NCI-H1092 (cell line): ENCODE data around the gene BGLAP.

ENCODE experiments used
- DNase-seq: peaks from one replicate; lab custom pipeline; 2025; lab: John Stamatoyannopoulos, UW

The BGLAP gene

DNA sequence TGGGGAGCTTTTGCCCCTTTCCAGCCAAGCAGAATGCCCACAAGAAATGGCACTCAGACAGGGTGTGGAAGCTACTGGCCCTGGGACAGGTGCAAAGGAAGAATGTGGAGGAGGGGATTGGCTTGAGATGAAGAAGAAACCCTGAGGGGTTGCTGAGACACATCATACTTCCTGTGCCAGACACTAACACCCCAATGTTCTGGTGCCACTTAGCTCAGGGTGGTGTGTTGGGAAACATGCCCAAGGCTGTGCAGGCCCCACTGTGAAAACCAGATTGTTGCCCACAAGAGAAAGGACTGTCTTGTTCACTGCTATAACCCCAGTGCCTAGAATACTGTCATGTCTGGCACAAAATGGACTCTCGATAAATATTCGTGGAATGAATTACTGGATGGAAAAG lies 15.7 kb downstream of the BGLAP start:
- no peak for DNase-seq

DNA sequence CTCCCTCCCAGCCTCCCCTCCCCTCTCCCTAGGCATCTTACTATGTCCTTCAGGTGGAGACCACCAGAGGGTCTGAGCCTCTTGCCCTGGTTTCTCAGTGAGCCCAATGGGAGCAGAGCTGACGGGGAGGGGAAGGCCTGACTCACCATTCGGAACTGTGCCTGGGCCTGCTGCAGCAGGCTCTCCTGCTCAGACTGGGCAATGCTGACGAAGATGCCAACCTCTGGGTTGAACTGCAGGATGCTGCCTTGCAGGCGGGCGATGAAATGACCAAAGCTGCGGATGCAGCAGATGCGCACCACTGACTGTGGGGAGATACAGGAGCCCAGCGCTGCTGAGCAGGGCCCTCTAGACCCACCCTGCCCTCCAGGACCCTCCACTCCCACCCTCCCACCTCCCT lies 16.9 kb downstream of the BGLAP start:
- DNase-seq, result no peak

DNA sequence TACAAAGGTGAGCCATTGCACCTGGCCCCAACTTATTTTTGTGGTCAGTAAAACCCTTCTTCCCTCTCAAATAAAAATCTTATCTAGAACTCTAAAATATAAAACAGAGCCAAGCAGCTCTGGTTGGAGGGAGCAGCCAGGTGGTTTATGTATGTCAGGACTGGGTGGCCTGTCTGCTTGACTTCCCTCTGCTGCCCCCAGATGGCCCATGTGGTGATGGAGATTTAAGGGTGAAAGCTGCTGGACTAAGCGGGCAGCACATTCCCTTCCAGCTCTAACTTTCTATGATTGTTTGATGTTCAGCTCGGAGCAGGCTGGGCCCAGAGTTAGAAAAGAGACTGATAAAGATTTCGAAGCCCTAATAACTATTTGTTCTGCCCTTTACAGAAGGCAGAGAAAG lies 17.8 kb downstream of the BGLAP start:
- no peak for DNase-seq

DNA sequence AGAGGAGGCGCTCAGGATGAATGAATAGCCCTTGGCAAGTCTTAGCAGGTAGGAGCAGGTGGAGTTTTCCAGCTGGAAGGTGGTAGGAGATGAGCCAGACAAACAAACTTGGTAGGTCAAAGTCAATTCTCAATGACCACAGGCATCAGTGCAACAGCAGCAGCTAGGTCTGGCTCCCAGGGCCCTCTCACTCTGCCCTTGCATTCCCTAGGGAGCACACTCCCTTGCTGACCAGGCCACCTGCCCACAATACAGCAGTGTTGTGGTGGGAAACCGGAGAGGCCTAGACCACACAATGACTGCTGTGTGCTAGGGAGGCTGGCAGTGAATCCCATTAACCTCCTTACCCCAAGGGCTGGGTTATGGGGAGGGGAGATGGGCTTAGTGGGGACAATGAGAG lies 18.9 kb downstream of the BGLAP start:
- DNase-seq, result no peak

DNA sequence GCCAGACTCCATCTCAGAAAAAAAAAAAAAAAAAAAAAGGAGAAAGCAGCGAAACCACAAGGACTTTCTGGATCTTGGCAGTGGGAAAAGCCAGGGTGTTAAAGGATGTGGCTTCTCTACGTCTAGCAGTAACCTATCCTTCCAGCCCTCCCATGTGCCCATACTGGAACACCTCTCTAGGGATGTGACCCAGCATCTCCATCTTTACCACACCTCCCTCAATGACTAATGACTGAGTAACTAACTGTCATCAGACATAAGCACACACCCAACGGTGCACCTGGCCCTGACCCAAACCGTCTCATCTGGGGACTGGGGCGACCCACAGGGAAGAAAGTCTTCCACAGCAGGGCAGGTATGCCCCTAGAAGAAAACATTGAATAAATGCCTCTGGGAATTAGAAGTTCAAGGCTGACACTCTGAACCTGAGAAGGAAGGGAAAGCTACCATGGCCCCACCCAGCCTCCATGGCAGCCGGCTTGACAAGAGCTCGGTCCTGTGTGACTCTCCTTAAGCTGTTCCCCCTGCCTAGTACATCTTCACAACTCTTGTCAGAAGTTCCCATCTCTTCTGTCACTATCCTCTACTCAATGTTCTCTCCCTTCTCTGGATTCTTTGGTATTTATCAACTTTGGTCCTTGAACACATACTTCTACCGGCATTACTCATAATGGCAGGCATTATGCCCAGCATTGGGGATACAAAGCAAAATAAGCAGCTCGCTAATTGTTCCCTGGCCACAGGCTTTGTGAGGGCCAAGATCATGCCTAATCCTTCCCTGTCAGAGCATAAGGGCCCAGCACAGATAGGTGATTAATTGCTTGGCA lies 20.7 kb downstream of the BGLAP start:
- DNase-seq, result no peak

DNA sequence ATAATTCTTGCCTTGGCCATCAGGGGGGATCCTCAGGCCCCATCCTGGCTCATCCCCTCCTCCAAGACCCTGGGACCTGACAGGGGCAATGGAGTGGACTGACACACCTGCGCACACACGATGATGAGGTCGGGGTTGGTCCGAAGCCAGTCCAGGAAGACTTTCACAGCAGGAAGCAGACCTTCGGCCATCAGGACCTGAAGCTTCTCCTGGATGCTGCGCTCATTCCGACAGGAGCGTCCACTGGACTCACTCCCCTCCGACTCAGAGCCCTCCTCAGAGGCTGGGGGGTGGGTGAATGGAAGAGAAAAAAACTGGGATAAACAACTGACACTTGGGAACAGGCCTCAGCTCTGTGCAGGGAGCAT lies 21.3 kb downstream of the BGLAP start:
- no peak for DNase-seq

DNA sequence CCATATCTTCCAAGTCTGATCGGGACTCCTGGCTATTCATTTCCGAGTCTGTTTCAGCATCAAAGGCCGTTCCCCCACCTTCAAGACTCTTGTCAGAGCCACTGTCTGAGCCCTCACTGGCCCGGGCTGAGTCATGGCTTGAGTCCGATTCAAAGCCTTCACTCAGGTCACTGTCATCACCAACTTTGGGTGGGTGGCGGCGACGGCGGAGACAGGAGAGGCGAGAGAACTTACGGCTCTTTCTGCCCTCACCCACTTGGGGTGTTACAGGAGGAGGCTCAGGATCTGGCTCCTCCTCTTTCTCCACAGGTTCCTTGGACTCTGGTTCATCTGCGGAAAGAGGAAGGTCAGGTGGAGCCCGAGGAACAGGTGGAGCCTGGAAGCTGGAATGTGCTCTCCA lies 24.1 kb downstream of the BGLAP start:
- DNase-seq, result no peak

DNA sequence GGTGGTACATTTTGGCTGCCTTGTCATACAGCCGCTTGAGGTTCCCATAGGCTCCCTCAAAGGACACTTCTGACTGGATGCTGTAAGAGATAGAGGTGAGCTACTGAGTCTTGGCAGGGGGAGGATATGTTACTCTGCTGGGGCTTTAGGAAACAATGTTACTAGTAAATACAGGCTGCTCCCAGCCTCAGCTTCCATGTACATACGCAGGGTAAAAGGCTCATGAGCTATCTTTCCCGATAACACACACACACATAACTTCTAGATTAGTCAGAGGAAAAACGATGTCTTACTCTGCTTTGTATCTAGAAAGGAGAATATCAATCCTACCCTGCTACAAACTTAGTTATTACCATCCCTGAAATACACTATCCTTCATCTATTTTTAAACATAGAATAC lies 26.4 kb downstream of the BGLAP start:
- DNase-seq, result no peak

DNA sequence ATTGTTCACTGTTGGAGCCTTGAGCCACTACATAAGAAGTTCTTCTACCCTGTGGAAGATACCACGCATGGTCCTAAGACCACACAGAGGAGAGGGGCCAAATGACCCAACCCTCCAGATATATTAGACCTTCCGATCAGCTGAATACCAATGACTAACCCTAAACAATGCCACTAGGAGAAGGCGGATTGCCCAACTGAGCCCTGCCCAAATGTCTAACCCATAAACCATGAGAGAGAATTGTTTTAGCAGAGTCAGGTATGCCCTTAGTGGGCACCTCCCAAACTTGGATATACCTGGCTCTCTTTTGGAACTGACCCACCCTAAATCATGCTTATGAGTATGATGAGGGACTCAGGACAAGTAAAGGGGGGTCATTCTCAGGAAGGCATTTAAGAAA lies 28.3 kb downstream of the BGLAP start:
- DNase-seq, result no peak

DNA sequence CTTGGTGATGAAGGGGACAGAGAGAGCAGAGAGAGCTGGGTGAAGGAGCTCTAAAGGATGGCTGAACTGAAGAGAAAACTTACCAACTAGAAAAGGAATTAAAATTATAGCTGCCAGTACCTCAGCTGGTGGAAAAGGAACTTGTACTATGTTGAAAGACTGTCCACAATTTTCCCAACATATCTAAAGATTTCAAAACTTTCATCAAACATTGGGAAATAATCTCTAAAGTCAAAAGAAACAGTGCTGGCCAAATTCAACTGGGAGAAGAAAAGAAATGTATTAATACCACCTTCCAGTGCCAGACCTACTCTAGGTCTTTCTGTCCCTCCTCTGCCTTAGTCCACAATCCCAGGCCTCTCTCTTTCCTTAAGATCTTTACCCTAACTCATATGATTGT lies 34.5 kb downstream of the BGLAP start:
- no peak for DNase-seq

DNA sequence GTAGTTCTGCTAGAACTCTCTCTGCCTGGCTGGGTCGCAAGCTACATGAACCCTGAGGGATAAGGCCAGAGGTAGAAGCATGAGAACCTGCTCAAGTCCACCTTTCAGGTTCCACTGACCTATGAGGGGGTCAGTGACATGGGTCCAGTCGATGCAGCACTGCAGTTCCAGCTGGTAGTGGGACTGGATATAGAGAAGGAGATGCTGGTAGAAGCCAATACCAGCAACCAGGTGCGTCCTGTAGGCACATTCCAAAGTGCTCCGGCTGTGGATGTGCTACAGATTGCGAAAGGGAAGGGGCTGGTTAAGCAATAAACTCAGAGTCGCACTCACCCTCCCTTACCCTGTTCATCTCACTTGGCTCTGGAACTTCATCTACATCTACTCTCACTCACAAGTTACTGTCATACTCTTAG lies 35.0 kb downstream of the BGLAP start:
- no peak for DNase-seq

DNA sequence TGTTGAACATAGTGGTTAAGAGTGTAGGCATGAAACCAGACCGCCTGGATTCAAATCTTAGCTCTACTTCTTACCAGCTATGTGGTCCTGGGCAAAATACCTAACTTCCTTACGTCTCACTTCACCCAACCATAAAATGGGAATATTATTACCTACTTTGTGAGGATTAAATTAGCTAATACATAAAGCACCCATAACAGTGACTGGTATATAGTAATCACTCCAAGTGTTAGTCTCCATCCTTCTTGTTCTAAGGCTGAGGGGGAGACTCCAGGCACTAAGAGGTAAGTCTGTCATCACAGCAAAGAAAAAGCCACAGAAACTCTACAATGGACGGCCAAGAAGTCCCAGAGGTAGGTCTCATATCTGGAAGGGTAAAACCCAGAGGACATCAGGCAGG lies 37.9 kb downstream of the BGLAP start:
- no peak for DNase-seq

DNA sequence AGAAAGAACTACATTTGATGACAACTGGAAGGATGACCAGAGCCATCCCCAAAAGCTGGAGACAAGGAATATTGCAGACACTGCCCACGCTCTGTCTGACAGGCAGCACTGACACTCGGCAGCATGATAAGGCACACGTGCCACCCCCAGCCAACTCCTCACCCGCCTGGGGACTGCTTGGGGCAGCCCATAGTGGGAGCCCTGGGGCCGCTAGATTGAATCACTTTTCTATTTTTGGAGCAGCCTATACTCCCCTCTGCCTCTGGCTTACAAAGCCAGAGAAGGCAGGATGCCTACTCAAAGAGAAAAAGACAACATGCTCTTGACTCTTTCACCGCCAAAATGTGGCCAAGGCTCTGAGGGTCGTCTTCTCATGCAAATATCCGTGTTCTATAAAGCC lies 39.3 kb downstream of the BGLAP start:
- no peak for DNase-seq

DNA sequence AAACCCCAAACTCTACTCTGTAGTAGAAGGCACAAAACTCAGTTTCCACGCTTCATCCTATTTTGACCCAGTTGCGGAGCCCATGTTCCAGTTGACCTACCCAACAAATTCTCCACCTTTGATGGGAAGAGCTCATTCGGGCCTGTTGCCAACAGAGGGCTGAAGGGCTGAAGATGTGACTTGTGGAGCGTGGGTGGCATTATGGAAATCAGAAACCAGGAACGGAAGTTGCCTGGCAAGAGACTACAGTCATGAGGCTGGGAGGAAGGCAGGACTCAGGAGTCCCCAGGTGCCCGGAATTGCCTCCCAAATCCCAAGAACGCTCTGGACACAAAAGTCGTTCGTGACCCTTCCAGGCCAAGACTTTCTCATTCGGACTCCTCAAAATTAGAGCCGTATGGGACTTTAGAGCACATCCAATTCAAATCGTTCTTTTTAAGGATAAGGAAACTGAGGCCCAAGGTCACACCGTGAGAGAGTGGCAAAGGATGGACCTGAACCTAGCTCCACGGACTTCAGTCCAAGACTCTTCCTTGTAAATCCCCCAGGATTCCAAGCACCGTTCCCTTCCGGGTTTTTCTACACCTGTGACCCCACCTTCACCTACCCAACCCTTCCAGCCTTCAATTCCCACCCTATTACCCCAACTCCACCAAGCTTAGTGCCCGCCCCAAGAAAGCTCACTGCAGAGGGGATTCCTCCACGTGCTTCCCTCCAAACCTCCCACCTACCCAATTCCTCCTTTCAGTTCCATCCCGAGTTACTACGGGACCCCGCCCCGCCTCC lies 39.9 kb downstream of the BGLAP start:
- no peak for DNase-seq

DNA sequence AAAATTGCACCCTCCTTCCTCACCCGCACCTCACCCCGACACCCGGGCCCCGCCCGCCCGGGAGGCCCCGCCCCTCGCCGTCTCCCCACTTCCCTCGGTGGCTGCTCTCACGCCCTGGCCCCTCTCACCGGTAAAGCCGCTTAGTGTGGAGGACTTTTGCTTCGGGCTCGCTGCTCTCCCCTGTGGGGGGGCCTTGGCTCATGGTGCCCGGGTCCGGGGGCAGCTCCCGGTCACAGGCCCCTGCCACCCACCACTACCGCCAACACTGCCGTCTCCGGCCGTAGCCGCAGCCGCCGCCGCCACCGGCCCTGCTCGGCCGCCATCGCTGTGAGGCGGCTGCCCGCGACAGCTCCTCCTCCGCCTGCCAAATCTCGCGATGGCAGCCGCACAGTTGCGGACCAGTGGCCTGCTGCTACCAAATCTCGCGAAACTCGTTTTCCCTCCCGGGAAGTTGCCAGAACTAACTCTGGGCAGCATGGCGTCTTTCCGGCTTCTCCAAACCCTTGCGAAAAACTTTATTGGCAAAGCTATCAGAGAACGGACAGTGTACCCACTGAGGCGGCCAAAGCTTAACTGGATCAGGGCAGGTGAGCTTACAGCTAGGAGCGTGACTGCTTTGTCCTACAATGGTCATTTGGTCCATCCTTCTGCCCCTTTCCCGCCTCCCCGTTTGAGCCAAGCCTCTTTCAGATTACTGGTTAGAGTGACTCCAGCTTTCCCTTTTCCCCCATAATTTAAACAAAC lies 40.7 kb downstream of the BGLAP start, which contains the start of gene SMG5:
TSS of gene SMG5 (minus strand) at position 347 of the 744 bp plus-strand sequence. CDS start at position 202, 145 bp downstream.
- peak; percentile 99 for DNase-seq

DNA sequence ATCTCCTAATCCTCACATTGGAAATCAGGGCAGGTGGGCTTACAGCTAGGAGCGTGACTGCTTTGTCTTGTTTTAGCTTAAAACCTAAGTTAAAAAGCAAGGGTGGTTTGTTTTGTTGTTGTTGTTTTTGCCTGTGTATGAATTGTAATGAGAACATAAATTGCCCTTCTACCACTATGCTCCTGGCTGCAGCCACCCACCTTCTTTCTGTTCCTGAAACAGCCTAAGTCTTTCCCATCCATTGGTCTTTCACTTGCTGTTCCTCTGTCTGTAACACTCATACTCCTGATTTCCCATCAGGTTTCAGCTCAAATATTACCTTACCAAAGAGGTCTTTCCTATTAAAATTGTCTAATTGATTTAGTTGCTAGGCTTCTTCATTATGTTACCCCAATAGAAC lies 41.5 kb downstream of the BGLAP start:
- no peak for DNase-seq

DNA sequence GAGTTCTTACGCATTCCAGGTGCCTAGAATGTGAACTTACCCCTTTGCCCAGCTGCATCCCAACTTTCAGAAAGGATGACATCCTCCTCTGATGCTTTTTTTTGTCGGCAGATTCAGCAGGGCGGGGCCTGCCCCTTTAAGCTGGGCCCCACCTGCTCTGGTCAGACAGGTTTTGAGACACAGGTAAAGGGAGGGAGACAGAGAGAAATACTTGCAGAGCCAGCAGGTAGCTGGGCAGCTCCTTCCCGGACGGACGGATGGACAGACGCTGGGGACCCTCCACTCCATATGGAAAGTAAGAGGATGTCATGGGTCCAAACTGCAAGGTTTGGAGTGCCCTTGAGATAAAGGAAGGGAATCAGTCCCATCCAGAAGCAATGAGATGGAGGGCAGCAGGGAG lies 42.1 kb downstream of the BGLAP start, which contains the start of gene TMEM79:
TSS of gene TMEM79 (plus strand) at position 214 of the 400 bp plus-strand sequence. CDS start 902 bp downstream, outside the sequence.
- DNase-seq, result no peak

DNA sequence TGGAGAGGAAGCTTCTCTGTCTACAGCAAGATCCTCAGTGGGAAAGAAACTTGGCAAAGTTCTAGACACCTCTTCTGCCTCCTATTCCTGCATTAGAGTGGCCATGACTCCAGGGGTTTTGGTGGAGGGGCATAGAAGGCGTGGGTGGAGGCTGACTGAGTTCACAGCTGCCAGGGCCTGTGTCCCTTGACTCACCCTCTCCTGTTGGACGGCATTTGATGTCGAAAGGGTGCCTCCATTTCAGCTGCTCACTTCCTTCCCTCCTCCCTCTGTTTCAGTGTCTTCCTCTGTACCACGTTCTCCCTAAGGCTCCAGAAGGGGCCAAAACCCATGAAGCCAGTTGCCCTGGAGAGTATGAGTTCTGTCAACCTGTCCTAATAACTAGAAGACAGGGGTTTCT lies 42.8 kb downstream of the BGLAP start:
- DNase-seq, result no peak

DNA sequence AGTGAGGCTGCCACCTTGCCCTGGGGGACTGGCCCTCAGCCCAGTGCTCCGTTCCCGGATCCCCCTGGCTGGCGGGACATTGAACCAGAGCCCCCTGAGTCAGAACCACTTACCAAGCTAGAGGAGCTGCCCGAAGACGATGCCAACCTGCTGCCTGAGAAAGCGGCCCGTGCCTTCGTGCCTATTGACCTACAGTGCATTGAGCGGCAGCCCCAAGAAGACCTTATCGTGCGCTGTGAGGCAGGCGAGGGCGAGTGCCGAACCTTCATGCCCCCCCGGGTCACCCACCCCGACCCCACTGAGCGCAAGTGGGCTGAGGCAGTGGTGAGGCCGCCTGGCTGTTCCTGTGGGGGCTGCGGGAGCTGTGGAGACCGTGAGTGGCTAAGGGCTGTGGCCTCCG lies 43.5 kb downstream of the BGLAP start:
- no peak for DNase-seq

DNA sequence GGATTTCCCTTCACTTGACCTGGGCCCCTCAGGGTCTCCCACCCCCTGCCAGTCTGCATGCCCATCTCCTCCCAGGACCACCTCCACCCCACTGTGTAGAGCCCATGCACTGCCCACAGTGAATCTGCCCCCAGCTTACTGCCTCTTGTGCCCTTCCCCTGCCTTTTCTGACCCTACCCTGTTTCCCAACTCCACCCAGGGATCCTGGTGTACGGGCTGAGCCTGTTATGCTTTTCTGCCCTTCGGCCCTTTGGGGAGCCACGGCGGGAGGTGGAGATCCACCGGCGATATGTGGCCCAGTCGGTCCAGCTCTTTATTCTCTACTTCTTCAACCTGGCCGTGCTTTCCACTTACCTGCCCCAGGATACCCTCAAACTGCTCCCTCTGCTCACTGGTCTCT lies 44.1 kb downstream of the BGLAP start:
- no peak for DNase-seq

DNA sequence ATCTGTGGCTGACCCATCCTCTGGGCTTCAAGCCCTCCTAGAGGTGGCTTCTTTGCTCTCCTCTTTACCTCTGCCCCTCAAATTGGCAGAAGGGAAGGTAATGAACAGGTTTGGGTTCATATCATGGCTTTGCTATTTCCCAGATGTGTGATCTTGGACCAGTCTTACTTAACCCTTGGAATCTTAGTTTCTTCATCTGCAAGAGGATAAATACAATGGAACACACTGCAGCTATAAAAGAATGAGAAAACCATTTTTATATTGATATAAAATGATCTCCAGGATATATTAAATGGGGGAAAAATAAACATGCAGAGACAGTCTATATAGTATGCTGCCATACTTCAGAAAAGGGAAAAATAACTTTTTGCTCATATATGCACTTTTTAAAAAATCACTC lies 47.9 kb downstream of the BGLAP start:
- no peak for DNase-seq

DNA sequence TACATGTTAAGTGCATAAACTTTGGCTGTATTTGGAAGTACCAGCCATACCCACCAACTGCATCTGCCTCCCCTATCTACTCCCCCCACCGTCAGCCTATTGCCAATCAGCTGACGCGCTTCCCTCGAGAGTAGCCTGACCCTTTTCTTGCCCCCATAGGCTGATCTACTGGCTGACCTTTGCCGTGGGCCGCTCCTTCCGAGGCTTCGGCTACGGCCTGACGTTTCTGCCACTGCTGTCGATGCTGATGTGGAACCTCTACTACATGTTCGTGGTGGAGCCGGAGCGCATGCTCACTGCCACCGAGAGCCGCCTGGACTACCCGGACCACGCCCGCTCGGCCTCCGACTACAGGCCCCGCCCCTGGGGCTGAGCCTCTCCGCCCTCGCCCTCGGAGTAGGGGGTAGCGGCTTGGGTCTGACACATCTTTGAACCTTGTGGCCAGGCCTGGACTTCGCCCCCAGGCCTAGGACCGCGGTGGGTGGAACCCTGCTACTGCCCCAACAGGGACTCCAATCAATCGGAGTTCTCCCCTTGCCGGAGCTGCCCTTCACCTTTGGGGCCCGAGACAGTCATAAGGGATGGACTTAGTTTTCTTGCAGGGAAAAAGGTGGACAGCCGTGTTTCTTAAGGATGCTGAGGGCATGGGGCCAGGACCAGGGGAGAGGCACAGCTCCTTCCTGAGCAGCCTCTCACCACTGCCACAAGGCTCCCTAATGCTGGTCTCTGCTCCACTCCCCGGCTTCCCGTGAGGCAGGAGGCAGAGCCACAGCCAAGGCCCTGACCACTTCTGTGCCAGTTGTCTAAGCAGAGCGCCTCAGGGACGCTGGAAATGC lies 49.5 kb downstream of the BGLAP start:
- no peak for DNase-seq
